GM21717 (cell line): ENCODE data around the gene CRYBG1.

ENCODE experiments used
- ATAC-seq: cut with Tn5 transposase; IDR thresholded peaks from one replicate; pipeline ENCODE4 v1.9.1; 2021; ENCODE audit warnings: mild to moderate bottlenecking, moderate library complexity; ENCODE audit not compliant: unreplicated experiment

CRYBG1 gene

DNA sequence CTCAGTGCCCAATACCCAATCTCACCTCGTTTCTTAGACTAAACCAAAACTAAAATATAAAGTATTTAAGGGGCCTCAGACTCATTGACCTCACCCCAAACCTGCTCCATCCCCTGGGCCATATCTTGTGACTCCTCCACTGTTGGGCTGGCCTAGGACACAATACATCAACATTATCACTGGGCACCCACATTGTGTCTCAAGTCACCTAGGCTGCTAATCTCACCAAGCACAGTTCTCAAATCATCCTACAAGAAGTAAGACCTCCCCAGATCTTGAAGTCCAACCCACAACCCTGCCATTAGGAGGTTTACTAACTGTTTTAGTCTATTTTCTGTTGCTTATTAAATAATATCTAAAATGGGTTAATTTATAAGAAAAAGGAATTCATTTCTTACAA lies 96.2 kb downstream of the CRYBG1 start:
- no peak for ATAC-seq

DNA sequence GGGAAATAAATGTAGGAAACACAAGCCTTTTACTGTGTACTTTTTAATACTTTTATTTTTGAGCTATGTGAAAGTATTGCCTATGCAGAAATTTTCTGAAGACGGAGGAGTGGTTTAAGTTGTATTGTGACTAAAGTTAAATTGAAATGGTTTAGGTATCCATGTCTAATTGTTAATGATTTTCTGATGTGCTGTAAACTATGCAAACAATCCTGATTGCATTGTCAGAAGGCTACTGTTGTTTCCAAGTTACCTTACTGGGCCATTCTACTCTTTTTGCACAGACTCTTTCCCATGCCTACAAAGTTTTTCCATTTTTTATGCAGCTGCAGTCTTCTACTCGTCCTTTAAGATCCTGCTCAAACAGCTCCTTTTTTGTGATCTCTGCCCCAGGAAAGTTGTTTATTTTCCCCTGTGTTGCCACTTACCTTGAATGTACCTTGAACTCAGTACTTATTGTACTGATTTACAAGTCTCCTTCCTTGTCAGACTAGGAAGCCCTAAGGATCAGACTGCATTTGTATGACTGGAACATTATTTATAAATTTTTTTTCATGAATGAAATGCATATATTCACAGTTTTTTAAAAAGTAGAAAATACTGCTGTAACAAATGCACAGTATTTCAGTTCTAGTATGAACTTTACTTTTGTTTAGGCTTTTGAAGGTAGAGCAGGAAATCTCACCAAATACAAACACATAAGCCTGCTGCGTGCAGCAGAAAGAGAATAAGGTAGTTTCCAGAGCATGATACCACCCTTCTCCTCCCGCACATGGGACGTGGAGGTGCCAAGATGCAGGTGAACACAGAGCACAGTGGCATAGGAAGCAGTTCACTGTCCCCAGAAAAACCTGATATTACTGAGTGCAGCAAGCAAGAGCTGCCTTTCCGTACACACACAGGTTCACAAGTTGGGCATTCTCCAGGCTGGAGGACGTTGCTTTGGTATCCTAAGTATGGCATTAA lies 97.8 kb downstream of the CRYBG1 start:
- no peak for ATAC-seq

DNA sequence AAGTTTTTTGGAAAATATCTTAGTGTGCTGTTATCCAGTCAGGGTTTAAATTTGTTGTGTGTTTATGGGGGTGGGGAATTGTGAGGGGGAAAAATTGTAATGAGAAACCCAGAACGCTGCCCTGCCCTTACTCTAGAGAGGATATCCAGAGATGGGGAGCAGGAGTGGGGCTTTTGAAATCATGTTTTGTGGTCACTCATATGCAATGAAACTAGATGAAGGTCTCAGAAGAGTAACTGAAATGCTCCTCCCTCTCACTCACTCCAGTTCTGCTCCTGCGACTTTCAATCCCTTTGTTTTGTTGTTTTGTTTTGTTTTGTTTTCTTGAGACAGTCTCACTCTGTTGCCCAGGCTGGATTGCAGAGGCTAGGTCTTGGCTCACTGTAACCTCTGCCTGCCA lies 100.0 kb downstream of the CRYBG1 start:
- ATAC-seq: no peak

DNA sequence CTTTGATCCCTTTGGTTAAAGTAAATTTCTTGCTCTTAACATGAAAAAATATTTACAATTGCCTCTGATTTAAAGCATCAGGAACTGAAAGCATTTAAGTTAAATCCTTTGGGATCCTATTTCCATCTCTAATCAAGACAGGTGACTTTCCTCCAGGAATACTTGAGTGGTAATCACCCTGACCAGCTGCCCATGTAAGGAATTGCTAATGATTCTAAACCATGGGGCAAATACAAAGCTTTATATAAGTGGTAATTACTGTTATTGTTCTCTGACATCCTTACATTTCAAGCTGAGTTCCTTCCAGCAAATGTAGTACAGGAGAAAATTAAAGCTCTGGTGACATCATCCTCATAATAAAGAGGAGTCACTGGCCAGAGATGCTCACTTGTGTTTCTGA lies 100.6 kb downstream of the CRYBG1 start:
- no peak for ATAC-seq

DNA sequence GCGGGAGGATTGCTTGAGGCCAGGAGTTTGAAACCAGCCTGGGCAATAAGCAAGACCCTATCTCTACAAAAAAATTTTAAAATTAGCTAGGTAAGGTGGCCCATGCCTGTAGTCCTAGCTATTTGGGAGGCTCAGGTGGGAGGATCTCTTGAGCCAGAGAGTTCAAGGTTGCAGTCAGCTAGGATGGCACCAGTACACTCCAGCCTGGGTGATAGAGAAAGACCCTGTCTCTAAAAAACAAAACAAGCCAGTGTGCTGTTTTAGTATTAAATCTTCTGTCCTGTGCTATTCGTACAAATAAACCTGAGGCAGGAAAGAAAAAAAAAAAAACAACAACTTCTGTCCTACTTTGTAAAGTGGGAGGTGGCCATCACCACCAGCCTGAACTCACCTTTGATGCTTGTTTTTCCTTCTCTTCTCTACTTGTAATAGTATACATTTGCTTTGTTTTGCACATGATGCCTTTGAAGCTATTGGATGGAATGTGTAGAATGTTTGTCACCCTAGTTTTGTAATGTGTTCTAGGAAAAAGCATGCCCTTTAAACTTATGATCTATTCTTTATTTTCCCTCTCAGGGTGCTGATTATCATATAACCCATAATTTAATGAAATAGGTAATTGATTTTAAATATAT lies 102.5 kb downstream of the CRYBG1 start:
- ATAC-seq: no peak

DNA sequence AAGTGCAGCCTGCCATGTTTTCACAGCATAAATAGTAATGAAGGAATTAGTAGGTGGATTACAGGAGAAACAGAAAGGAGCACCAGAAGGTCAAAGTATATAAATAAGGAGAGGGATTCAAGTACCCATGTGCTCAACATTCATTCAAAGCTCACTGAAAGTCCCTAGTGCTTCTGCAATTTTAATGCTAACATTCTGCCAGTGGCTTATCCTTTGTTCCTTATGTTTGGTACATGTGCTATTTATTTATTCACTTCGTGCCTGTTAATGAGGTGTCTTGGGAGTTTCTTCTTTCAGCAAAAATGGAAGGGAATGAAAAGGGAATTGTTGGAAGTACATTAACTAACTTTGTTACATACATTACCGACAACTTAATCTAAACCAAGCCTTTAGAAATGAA lies 105.7 kb downstream of the CRYBG1 start:
- no peak for ATAC-seq

DNA sequence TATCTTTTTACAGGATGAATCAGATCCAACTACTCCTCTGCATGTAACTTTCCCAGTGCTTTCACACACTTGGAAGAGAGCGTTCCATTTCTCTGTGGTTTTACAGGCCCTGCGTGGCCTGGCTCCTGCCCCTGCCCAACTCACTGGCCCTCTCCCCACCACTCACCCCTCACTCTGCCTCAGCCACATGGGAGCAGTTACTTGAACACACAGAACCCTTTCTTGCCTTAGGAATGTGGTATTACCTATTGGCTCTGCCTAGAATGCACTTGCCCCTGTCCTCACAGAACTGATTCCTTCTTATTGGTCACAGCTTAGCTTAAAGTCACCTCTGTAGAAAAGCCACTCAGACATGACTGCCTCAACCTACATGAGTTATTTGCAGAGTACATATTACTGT lies 108.4 kb downstream of the CRYBG1 start:
- no peak for ATAC-seq

DNA sequence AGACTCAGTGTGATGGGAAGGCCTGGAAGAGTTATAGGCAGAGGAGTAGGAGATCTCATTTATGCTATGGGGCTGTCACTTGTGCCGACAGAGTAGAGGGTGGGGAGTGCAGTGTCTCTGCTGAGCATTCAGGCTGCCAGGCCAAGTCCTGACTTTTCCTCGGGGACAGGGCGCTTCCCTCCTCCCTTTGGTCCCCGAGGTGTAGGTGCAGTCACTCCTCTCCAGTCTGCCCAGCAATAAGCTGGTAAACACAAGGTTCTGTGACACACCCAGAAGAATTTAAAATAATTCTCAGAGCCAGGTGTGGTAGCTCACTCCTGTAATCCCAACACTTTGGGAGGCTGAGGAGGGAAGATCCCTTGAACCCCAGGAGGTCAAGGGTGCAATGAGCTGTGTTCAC lies 109.4 kb downstream of the CRYBG1 start:
- no peak for ATAC-seq

DNA sequence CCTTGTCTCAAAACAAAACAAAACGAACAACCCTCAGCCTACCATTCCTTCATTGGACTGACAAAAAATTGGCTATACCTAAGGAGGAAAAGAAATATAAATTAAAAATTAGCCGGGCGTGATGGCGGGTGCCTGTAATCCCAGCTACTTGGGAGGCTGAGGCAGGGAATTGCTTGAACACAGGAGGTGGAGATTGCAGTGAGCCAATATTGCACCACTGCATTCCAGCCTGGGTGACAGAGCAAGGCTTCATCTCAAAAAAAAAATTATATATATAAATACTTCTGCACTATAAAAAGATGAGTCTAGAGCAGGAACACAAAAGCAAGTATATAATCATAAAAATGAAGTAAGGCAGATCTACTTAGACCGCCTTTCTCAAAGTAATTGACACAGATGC lies 109.8 kb downstream of the CRYBG1 start:
- ATAC-seq: no peak

DNA sequence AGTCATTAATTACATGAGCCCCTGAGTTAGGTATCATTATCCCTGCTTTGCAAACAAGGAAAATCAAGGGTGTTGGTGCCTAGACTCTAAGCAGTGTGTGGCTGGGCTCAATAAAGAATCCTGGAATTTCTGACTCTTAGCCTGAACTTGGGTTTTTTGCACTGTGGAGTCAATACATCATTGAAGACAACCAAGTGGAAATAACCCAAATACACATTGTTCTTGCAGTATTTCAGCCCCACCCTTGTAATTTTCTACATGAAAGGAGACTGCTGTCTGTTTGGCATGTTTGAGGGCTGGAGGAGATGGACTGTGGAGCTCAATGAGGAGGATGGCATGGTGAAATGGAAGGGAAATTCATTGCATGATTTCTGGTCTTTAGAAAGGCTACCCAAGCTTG lies 110.3 kb downstream of the CRYBG1 start:
- no peak for ATAC-seq

DNA sequence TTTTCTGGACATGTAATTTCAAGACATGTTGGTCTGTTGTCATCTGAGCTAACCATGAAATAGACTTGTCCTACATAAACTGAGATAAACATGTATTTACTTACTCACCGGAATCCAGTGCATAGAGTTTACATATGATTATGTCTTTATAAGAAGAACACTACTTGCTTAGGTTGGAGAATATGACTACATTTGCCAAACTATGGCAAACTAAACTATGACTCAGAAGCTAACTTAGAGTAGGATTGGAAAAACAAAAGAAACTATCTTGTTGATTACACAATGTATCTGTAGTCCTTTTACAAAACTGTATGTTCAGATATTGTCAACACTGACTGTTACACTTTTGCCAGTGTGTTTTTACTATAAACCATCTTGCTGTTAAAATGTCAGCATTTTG lies 113.3 kb downstream of the CRYBG1 start:
- ATAC-seq: no peak

DNA sequence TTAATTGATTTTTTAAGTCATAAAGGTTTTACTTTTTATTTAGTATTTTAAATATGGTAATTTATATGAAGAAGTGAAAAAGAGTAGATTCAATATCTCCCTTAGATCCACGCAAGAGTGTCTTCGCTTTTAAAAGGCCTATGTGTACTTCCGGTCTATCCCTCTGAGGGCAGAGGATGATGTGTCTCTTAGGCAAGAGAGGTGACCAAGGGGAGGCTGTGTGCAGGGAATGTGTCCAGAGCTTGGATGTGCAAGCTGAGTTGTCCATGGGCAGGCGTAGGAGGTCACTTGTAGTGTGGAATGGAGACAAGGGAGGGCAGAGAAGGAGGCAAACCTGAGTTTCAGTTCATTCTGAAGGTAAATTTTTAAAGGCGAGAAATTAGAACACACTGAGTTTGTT lies 113.9 kb downstream of the CRYBG1 start:
- ATAC-seq: no peak

DNA sequence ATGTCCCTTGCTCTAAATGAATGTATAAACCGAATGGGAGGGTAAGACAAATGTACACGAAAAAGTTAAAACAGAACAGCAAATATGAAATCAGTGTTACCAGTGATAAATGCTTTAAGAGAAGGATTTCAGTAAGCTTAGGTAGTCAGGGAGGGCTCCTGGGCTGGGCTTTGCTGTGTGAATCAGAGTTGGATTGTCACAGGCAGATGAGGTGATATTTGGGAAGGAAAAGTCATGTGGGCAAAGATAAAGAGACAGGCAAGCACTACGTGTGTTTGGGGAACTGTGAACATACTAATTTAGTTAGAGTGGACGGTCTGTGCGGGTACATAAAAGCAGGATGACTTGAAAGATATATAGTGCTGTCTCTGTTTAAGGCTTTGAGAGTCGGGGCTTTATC lies 114.8 kb downstream of the CRYBG1 start:
- no peak for ATAC-seq

DNA sequence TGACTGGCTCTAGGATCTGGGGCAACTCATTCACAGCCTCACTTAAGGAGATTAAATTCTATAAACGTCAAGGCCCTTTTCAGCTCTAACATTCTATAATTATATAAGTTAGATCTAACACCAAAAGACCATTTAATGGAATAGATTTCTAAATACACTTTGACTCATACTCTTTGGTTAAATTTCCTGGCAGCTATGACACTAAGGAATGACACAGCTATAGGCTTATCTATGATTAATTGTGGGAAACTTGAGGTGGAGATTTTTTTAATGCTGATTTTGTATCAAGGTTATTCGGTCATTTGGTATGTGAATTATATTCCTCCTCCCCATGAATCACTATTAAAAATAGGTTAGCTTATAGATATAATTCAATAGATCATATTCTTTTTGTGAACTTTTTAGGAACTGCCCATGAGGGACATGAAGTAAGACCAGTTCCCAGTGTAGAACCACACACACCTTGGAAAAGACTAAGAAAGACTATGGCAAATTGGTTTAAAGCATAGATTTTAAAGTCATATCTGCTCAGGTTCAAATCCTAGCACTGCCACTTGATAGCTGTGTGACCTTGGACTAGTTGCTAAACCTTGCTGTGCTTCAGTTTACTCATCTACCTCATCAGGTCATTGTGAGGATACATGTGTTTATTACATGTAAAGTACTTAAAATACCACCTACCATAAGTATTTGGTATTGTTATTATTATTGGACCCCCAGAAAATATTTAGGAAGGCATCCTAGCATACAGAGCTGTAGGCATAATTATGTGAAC lies 116.0 kb downstream of the CRYBG1 start:
- no peak for ATAC-seq

DNA sequence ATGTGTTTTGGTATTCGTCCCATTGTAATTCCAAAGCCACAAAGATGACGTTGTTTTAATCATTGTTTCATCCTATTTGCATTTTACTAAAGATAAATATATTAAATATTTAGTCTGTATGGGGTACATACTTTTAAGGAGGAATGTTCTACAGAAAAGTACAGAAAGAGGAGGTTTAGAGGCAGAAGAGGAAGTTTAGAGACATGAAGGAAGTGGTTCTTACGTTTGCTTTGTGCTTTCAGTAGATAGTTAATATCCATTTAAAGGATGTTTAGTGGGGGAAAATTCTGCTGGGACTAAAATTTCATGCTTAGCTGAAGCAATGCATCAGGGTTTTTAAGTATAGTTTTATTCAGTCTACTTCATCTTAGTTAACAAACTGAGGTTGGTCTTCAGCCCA lies 116.6 kb downstream of the CRYBG1 start:
- no peak for ATAC-seq

DNA sequence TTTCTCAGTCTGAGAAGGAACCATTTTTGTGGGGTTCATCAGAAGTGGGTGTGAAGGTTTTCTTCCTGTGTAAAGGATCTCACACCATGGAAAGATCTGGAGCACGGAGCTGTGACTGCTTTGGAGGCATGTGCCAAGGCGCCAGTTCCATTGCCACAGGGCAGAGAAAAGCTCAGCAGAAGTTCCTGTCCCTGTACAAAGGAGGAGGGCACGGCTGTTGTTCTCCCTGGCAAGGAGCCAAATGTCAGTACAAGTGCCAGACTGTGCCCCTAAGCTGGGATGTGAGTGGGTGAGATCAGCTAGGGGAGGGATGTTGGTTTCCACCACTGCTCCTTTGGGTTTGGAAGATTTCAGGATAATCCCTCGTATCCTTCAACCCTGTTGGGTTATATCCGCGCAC lies 117.3 kb downstream of the CRYBG1 start:
- ATAC-seq: no peak

DNA sequence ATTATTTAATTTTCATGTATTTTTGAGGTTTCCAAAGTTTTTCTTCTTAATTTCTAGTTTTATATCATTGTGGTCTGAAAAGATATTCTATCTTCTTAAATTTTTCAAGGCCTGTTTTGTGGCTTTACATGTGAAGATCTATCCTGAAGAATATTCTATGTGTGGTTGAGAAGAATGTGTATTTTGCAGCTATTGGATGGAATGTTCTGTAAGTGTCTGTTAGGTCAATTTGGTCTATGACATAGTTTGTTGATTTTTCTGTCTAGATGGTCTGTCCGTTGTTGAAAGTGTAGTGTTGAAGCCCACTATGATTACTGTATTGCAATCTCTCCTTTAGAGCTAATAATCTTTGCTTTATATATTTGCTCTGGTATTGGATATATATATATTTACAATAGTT lies 125.7 kb downstream of the CRYBG1 start:
- no peak for ATAC-seq

DNA sequence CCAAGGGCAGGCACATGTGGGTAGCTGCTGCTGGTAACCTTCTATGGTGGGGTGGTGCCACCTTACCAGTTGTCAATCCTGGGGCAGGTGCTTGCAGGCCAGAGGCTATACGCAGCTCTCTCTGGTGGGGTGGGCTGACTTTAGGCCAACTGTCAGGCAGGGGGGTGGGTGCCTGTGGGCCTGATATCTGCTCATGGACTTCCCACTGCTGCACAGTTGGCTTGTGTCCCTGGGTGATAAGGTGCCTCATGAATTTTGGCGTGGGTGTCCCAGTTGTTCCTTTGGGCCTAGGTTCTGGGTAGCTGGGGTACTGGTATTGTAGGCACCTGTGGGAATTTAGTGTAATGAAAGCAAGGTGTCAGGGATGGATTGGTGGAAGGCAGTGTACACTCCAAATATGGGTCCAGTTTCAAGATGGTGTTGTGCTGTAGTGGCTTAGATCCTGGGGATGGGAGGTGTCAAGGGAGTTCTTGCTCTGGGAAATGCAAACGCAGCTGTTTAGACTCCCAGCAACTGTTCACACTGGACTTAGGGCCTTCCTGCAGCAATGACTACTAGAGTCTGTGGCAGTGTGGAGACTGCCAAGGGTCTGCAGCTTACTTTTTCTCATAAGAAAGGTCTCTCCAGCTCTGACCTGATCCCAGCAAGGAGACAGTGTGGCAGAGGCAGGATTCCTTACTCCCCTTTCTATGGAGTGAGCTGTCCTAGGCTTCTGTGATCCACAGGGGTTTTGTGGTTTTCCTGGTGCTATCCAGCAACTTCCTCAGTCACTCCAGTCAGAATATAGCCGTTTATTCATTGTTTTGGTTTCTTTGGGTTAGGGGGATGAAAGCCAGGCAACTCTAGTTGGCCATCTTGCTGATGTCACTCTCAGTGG lies 128.2 kb downstream of the CRYBG1 start:
- ATAC-seq: no peak

DNA sequence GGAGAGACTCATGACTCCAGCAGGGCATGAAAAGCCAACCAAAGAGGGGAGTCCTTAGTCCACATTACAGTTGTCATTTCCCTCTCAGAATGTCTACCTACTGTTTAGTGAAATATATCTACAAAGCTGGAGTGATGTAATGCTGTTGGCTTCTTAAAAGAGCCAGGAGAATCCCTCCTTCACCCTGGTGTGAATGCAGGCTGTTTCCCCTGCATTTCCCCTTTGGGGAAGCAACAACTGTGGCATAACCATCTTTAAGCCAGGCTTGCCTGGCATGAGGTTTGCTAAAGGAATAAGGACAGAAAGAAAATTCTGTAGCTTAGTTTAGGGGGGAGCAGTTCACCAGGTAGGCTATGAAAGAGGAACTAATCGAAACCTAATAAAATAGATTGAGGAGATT lies 129.5 kb downstream of the CRYBG1 start:
- no peak for ATAC-seq

DNA sequence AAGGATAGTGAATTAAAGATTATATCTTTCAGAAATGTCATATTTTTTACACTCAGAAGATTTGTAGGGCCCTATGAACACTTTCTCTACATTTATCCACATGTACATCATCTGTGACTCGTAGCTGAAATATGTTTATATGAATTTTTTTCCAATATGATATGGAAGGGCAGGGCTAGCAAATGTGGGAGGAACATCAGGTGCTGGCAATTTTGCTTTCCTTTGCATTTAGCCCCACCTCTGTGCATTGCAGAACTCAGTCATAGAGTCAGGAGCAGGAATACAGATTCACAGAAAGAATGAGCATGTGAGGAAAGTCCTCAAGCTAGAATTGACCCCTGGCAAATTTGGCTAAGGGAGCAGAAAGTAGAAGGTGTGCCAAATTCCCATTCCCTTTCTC lies 129.9 kb downstream of the CRYBG1 start:
- ATAC-seq: no peak

DNA sequence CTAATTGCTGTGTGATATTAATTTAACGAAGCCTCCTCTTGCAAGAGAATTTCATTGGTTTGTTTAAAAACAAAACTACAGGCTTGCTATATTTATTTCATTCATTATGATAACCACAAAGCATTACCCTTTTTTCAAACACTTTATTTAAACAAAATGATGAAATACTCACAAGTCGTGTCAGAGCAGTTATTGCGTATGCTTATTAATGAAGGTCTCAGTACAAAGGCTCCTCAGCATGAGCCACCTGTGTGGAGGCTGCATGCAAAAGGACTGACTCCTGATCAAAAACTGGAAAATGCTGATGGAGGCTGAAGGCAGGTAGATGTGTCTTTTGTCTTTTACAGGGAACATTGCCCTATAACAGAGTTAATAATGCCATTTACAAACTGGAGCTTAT lies 130.5 kb downstream of the CRYBG1 start:
- no peak for ATAC-seq
